ENCODE measurements around the gene IZUMO3.
"Not testable (repeated sequence)": the region's sequence is repeated elsewhere in the genome, so short reads cannot be mapped to it uniquely, and the experiment has no call there.

Gene IZUMO3

GRCh38 chr9:24545847-24546522 is at the start of gene IZUMO3:
Gene IZUMO3 (minus strand): TSS chr9:24545897. CDS start chr9:24545649, 248 bp downstream.
- no peak for DNase-seq (ENCODE audit: low read depth)

GRCh38 chr9:24594234-24594850 is 48.6 kb upstream of the IZUMO3 start:
- DNase-seq (ENCODE audit: low read depth), result no peak

- no peak for DNase-seq (ENCODE audit: low read depth)
Observed at GRCh38 chr9:24590432-24590831, 44.7 kb upstream of the IZUMO3 start.

GRCh38 chr9:24587883-24588282 is 42.2 kb upstream of the IZUMO3 start:
- no peak for DNase-seq (ENCODE audit: low read depth)

GRCh38 chr9:24582146-24583126 is 36.7 kb upstream of the IZUMO3 start:
- no peak for DNase-seq (ENCODE audit: low read depth)

- DNase-seq (ENCODE audit: low read depth), result not testable (repeated sequence)
Observed at GRCh38 chr9:24580005-24580404, 34.3 kb upstream of the IZUMO3 start.

GRCh38 chr9:24572406-24572805 is 26.7 kb upstream of the IZUMO3 start:
- no peak for DNase-seq (ENCODE audit: low read depth)

GRCh38 chr9:24561957-24562356 is 16.3 kb upstream of the IZUMO3 start:
- DNase-seq (ENCODE audit: low read depth), result no peak

- no peak for DNase-seq (ENCODE audit: low read depth)
Observed at GRCh38 chr9:24553183-24553552, 7.5 kb upstream of the IZUMO3 start.

GRCh38 chr9:24552526-24553182 is 7.0 kb upstream of the IZUMO3 start:
- no peak for DNase-seq (ENCODE audit: low read depth)

GRCh38 chr9:24545285-24545684 is 412 bp downstream of the IZUMO3 start:
- DNase-seq (ENCODE audit: low read depth), result no peak

- DNase-seq (ENCODE audit: low read depth), result no peak
Observed at GRCh38 chr9:24518545-24518944, 27.2 kb downstream of the IZUMO3 start.

GRCh38 chr9:24516463-24516862 is 29.2 kb downstream of the IZUMO3 start:
- no peak for DNase-seq (ENCODE audit: low read depth)

GRCh38 chr9:24509850-24510249 is 35.8 kb downstream of the IZUMO3 start:
- DNase-seq (ENCODE audit: low read depth), result no peak

GRCh38 chr9:24504521-24504920 is 41.2 kb downstream of the IZUMO3 start:
- DNase-seq (ENCODE audit: low read depth), result no peak

GRCh38 chr9:24502206-24502937 is 43.3 kb downstream of the IZUMO3 start:
- no peak for DNase-seq (ENCODE audit: low read depth)

- no peak for DNase-seq (ENCODE audit: low read depth)
Observed at GRCh38 chr9:24500761-24501160, 44.9 kb downstream of the IZUMO3 start.

GRCh38 chr9:24498632-24499031 is 47.1 kb downstream of the IZUMO3 start:
- no peak for DNase-seq (ENCODE audit: low read depth)

- no peak for DNase-seq (ENCODE audit: low read depth)
Observed at GRCh38 chr9:24497671-24498070, 48.0 kb downstream of the IZUMO3 start.
